ENCODE results near the gene POLA1. TPM values are rescaled to one million over a fixed set of nuclear protein-coding genes. Genes with fewer than 3 reads are reported as not detected.

Gene POLA1
- total RNA-seq, 4 donors from 2014 or later = 8.5 to 18.9 (median 8.8) TPM

DNA sequence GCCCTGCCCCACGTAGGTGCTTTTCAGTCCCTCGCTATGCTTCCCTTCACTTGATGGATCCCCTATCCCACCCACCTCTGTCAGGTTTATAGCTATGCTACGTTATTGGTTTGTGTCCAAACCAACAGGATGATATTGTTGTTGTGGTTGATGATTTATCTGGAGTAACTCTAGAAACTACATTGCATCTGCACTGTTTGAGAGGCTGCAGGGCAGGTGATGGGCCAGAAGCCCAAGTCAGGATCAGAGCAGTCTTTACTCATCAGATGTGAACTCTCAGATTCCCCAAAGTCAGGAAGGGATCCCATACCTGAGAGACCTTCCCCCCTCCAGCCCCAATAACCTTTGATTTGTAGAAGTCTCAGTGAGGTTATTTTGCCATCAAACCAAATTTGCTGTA is 287.3 kb downstream of the POLA1 start:
- intact Hi-C loops (cut with DNase I) = no loop called here
- WGBS, 2 donors = 97 to 100% methylated on average over 3 of the region's 3 CpGs
- Histone ChIP-seq H3K27ac (no peak overlapping the region), H3K27me3 (no peaks in the 10 kb centered on the region), H3K4me1 (no peaks in the 10 kb centered on the region), H3K36me3 (no peaks in the 10 kb centered on the region), H3K4me3 (replicated peaks in 1 of 3) (no peak overlapping the region), H3K9me3 (no peaks in the 10 kb centered on the region)
- DNase-seq = no peak
- TF ChIP-seq, protein P1, sequence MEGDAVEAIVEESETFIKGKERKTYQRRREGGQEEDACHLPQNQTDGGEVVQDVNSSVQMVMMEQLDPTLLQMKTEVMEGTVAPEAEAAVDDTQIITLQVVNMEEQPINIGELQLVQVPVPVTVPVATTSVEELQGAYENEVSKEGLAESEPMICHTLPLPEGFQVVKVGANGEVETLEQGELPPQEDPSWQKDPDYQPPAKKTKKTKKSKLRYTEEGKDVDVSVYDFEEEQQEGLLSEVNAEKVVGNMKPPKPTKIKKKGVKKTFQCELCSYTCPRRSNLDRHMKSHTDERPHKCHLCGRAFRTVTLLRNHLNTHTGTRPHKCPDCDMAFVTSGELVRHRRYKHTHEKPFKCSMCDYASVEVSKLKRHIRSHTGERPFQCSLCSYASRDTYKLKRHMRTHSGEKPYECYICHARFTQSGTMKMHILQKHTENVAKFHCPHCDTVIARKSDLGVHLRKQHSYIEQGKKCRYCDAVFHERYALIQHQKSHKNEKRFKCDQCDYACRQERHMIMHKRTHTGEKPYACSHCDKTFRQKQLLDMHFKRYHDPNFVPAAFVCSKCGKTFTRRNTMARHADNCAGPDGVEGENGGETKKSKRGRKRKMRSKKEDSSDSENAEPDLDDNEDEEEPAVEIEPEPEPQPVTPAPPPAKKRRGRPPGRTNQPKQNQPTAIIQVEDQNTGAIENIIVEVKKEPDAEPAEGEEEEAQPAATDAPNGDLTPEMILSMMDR (IDR thresholded peaks at IDR 0.05) = no peak

DNA sequence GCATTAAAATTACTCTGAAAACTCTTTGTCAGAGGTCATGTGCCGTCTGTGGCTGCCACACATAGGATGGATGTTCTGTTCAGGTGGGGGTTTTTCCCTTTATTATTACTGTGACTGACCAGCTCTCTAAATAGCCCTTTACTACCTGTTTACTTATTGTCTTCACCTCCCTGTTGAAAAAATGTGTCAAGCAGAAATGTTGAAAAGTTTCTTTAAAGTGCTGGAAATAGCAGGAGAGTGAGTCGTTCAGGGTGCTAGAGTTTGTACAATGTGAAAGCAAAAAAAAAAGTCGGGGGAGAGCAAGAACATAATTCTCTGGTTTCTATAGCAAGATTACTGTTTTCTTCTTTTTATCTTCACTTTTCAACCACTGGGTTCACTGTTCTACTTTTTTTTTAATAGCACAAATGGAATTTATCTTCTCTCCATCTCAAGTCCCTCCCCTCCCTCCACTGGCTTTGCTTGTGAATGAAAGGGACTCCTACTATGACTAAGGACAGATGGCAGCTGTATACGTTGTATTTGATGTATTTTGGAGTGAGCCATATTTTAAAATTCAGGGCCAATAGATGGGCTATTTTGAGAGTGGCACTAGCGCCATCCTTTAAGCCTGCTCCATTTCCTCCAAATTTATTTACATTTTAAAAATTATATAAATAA is 288.7 kb downstream of the POLA1 start:
- Histone ChIP-seq H3K9me3 (no peaks in the 10 kb centered on the region), H3K4me1 (no peaks in the 10 kb centered on the region), H3K4me3 (replicated peaks in 1 of 3) (no peak overlapping the region), H3K27me3 (no peaks in the 10 kb centered on the region), H3K36me3 (no peaks in the 10 kb centered on the region), H3K27ac (no peak overlapping the region)
- DNase-seq = no peak
- WGBS, 2 donors = 76 to 84% methylated on average over 5 of the region's 5 CpGs
- intact Hi-C loops (cut with DNase I) = no loop called here
- TF ChIP-seq, protein P1 (IDR thresholded peaks at IDR 0.05) = no peak
- TF ChIP-seq POLR2A (IDR thresholded peaks at IDR 0.05) = no peak

DNA sequence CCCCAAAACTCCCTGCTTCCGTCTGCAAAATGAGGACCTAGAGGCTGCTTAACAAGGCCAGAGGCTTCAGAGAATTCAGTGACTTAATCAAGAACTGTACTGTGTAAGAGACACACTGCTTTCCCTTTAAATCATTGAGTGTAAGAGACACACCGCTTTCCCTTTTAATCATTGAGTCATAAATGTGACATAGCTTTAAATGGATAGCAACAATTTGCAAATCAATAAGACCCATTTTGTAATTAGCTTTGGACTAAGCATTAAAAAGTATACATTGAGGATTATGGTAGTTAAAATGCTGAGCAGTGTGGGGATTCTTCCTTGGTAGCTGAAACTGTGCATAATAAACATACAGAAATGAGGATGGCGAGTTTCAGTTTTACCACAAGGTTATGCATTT is 290.2 kb downstream of the POLA1 start:
- Histone ChIP-seq H3K9me3 (no peaks in the 10 kb centered on the region), H3K27ac (no peak overlapping the region), H3K4me3 (replicated peaks in 1 of 3) (no peak overlapping the region), H3K36me3 (no peaks in the 10 kb centered on the region), H3K27me3 (no peaks in the 10 kb centered on the region), H3K4me1 (no peaks in the 10 kb centered on the region)
- 100% methylated on average over 3 of the region's 3 CpGs for WGBS, 2 donors
- no peak for DNase-seq
- no peak for TF ChIP-seq POLR2A (IDR thresholded peaks at IDR 0.05)
- TF ChIP-seq, protein P1 (IDR thresholded peaks at IDR 0.05) = no peak
- intact Hi-C loops (cut with DNase I) = no loop called here

DNA sequence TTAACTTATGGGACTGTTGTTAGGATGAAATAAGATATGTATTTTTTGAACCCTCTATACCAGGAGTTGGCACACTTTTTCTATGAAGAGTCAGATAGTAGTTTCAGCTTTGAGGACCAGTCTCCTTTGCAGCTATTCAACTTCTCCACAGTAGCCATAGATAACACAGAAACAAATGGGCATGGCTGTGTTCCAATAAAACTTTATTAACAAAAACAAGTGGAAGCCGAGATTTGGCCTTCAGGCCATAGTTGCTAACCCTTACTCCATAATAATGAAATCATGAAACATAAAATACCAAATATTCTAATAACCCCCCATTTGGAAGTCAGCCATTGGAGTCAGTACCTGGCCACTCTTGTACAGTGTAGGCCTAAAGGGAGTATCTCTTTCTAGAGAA is 291.4 kb downstream of the POLA1 start:
- Histone ChIP-seq H3K4me1 (no peaks in the 10 kb centered on the region), H3K4me3 (replicated peaks in 1 of 3) (no peak overlapping the region), H3K27ac (no peak overlapping the region), H3K36me3 (no peaks in the 10 kb centered on the region), H3K9me3 (no peaks in the 10 kb centered on the region), H3K27me3 (no peaks in the 10 kb centered on the region)
- DNase-seq = no peak
- 94 to 100% methylated on average over 1 of the region's 1 CpG for WGBS, 2 donors
- TF ChIP-seq POLR2A (IDR thresholded peaks at IDR 0.05) = no peak
- TF ChIP-seq, protein P1 (IDR thresholded peaks at IDR 0.05) = no peak
- intact Hi-C loops (cut with DNase I) = no loop called here

DNA sequence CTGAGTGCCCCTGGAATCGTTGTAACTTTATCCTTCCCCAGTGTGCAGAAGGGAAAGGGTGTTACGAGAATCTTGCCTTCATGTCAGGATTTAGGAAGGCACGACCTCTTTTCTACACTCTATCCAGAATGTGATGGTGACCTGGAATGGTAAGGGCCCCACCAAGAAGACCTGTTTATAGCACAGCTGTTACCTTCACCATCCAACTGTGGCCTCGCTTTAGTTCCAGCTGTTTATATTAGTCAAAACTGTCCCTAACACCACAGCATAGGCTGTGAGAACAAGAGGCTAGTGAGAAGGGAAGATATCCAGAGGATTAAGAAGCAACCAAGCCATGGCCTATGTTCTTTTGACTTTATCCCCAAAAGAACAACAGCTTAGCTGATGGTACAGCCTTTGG is 294.0 kb downstream of the POLA1 start:
- intact Hi-C loops (cut with DNase I) = no loop called here
- no peak for TF ChIP-seq POLR2A (IDR thresholded peaks at IDR 0.05)
- TF ChIP-seq, protein P1 (IDR thresholded peaks at IDR 0.05) = no peak
- 91 to 96% methylated on average over 4 of the region's 4 CpGs for WGBS, 2 donors
- Histone ChIP-seq H3K4me3 (replicated peaks in 1 of 3) (no peak overlapping the region), H3K9me3 (no peaks in the 10 kb centered on the region), H3K27me3 (no peaks in the 10 kb centered on the region), H3K36me3 (no peaks in the 10 kb centered on the region), H3K4me1 (no peaks in the 10 kb centered on the region), H3K27ac (no peak overlapping the region)
- DNase-seq = no peak

Measured in thyroid gland (tissue), 4 donors.